Erythroblast (primary cell): ENCODE results near the gene HADH.

ENCODE experiments used
- GATA1 ChIP-seq: IDR thresholded peaks from 2 replicates; pipeline ENCODE4 v1.6.1; 2011; ENCODE audit warnings: low read depth, mild to moderate bottlenecking, control low read depth, low read length, moderate library complexity
- POLR2A ChIP-seq: IDR thresholded peaks from 2 replicates; pipeline ENCODE4 v1.6.1; 2011; ENCODE audit warnings: mild to moderate bottlenecking, low read length

GRCh38 chr4:108042927-108043326, 53.2 kb downstream of the HADH start:
- TF ChIP-seq POLR2A (no peak), GATA1 (no peak)
